Measurements from ENCODE around the gene TP53INP2. TPM values are rescaled to one million over a fixed set of nuclear protein-coding genes. Genes with fewer than 3 reads are reported as not detected.

The TP53INP2 gene
- total RNA-seq, 6 experiments from 2014 or later, result 5.8 to 24.1 (median 12.7) TPM

GRCh38 chr20:34691838-34692237 is 12.3 kb upstream of the TP53INP2 start:
- 86% methylated on average over 3 of the region's 3 CpGs for WGBS (ENCODE audit: insufficient coverage, low coverage, low lambda C conversion rate, missing lambda C conversion rate)
- ATAC-seq, result no peak
- no peaks in the 10 kb centered on the region for H3K27me3 ChIP-seq
- no peaks in the 10 kb centered on the region for H3K36me3 ChIP-seq
- intact Hi-C loops (cut with DNase I), result no loop called here
- no peaks in the 10 kb centered on the region for H3K9me3 ChIP-seq
- no peaks in the 10 kb centered on the region for H3K4me1 ChIP-seq
- no peak overlapping the region for H3K4me3 ChIP-seq
- DNase-seq, result no peak
- TF ChIP-seq POLR2A (IDR thresholded peaks at IDR 0.05), result no peak
- TF ChIP-seq, protein P1, sequence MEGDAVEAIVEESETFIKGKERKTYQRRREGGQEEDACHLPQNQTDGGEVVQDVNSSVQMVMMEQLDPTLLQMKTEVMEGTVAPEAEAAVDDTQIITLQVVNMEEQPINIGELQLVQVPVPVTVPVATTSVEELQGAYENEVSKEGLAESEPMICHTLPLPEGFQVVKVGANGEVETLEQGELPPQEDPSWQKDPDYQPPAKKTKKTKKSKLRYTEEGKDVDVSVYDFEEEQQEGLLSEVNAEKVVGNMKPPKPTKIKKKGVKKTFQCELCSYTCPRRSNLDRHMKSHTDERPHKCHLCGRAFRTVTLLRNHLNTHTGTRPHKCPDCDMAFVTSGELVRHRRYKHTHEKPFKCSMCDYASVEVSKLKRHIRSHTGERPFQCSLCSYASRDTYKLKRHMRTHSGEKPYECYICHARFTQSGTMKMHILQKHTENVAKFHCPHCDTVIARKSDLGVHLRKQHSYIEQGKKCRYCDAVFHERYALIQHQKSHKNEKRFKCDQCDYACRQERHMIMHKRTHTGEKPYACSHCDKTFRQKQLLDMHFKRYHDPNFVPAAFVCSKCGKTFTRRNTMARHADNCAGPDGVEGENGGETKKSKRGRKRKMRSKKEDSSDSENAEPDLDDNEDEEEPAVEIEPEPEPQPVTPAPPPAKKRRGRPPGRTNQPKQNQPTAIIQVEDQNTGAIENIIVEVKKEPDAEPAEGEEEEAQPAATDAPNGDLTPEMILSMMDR (IDR thresholded peaks at IDR 0.05), result no peak
- H3K27ac ChIP-seq, result no peak overlapping the region

- peak in 3 of 4 donors; percentile 16 to 54 (median 42) for ATAC-seq
- intact Hi-C loops (cut with DNase I), result no loop called here
- Histone ChIP-seq H3K27me3 (no peaks in the 10 kb centered on the region), H3K27ac (no peak overlapping the region), H3K4me3 (no peak overlapping the region), H3K4me1 (no peaks in the 10 kb centered on the region), H3K9me3 (no peaks in the 10 kb centered on the region), H3K36me3 (no peaks in the 10 kb centered on the region)
- no peak for DNase-seq
- no peak for TF ChIP-seq POLR2A (IDR thresholded peaks at IDR 0.05)
- TF ChIP-seq, protein P1 (IDR thresholded peaks at IDR 0.05), result no peak
- WGBS (ENCODE audit: insufficient coverage, low coverage, low lambda C conversion rate, missing lambda C conversion rate), result 43% methylated on average over 3 of the region's 4 CpGs
Measured at GRCh38 chr20:34693414-34693813, 10.7 kb upstream of the TP53INP2 start.

DNA sequence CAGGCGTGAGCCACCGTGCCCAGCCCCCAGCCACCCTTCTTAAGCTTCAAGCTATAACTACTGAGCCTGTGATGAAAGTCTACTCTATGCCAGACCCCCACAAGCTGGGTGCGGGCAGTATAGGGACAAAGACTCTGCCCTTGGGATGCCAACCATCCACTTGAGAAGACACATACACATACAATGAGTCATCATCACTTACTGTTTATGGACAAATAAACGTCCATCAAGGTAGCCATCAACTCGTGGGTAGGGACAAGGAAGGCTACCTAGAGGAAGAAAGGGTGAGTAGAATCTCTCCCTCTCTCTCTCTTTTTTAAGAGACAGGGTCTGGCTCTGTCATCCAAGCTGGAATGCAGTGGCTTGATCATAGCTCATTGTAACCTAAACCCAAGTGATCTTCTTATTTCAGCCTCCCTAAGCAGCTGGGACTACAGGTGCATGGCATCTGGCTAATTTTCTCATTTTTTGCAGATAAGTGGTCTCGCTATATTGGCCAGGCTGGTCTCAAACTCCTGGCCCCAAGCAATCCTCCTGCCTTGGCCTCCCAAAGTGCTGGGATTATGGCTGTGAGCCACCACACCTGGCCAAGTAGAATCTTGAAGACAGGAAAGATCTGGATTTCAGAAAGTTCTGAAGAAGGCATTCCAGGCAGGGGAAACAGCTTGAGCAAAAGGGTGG is 2.6 kb upstream of the TP53INP2 start:
- intact Hi-C loops (cut with DNase I), result loop anchor here (10.0 kb wide), 2 partner anchors 157 to 167 kb away; no protein-coding TSS in a partner anchor

DNA sequence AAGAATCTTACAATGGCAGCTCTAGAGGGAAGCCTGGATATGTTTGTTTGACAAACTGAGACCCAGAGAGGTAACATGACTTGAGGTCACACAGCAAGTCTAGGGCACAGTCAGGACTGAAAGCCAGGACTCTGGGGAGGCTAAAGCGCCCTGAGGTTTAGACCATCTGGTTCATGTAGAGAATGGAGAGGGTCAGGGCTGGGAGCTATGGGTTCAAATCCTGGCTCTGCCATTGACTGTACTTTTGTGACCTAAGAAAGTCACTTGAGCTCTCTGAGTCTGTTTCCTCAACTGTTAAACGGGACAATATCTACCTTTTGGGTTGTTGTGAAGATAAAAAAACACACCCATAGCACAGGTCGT is 1.1 kb upstream of the TP53INP2 start:
- no peaks in the 10 kb centered on the region for H3K27me3 ChIP-seq
- H3K27ac ChIP-seq, result peak overlapping the region in 1 of 3 donors; percentile 100
- intact Hi-C loops (cut with DNase I), result loop anchor here (10.0 kb wide), 2 partner anchors 158 to 168 kb away; no protein-coding TSS in a partner anchor
- H3K4me3 ChIP-seq, result no peak overlapping the region
- 36% methylated on average over 3 of the region's 3 CpGs for WGBS (ENCODE audit: insufficient coverage, low coverage, low lambda C conversion rate, missing lambda C conversion rate)
- H3K4me1 ChIP-seq, result peaks cover 0 to 28% (median 7%) of the 10 kb centered on the region in 4 donors
- ATAC-seq (no peak), DNase-seq (no peak)
- no peaks in the 10 kb centered on the region for H3K36me3 ChIP-seq
- no peaks in the 10 kb centered on the region for H3K9me3 ChIP-seq
- TF ChIP-seq, protein P1 (IDR thresholded peaks at IDR 0.05), result no peak
- no peak for TF ChIP-seq POLR2A (IDR thresholded peaks at IDR 0.05)

More for the DNA sequence above, 2.6 kb upstream of the TP53INP2 start:
- no peak overlapping the region for H3K4me3 ChIP-seq
- TF ChIP-seq POLR2A (IDR thresholded peaks at IDR 0.05), result no peak
- TF ChIP-seq, protein P1 (IDR thresholded peaks at IDR 0.05), result no peak
- H3K4me1 ChIP-seq, result peaks cover 0 to 14% (median 1%) of the 10 kb centered on the region in 4 donors
- no peak for DNase-seq
- H3K36me3 ChIP-seq, result no peaks in the 10 kb centered on the region
- WGBS (ENCODE audit: insufficient coverage, low coverage, low lambda C conversion rate, missing lambda C conversion rate), result 83% methylated on average over 1 of the region's 6 CpGs
- ATAC-seq, result no peak
- no peak overlapping the region for H3K27ac ChIP-seq
- no peaks in the 10 kb centered on the region for H3K27me3 ChIP-seq
- H3K9me3 ChIP-seq, result no peaks in the 10 kb centered on the region
